Small intestine (tissue), 7 donors: Measurements from ENCODE around the gene BIN2. TPM values are rescaled to one million over a fixed set of nuclear protein-coding genes. Genes with fewer than 3 reads are reported as not detected.

Experiments used
- DNase-seq, 2 donors: peaks; one replicate each; pipeline versions ENCODE4 v3.0.0 to v3.0.0-alpha.2; 2013
- FAIRE-seq: peaks from 2 replicates; lab custom pipeline; 2012; peaks lifted over from hg19 to GRCh38; lab: Jason Lieb, UNC
- H3K27ac ChIP-seq, 3 donors: one replicate each; pipeline ENCODE4 v1.5.1; 2013; ENCODE audit warnings: low read length in 2 of 3, mild to moderate bottlenecking in 2 of 3, control low read depth in 1 of 3, inconsistent platforms in 1 of 3, low read depth in 1 of 3, moderate library complexity in 1 of 3
- H3K27me3 ChIP-seq, 3 donors: one replicate each; pipeline ENCODE4 v1.6.1; 2013; ENCODE audit warnings: low read length in 3 of 3, inconsistent platforms in 1 of 3; ENCODE audit not compliant: control insufficient read depth in 3 of 3, insufficient read depth in 3 of 3
- H3K36me3 ChIP-seq, 3 donors: one replicate each; pipeline ENCODE4 v1.6.1; 2013; ENCODE audit warnings: low read length in 3 of 3, inconsistent platforms in 1 of 3, low read depth in 1 of 3, mild to moderate bottlenecking in 1 of 3, moderate library complexity in 1 of 3; ENCODE audit not compliant: control insufficient read depth in 3 of 3, insufficient read depth in 2 of 3
- H3K4me1 ChIP-seq, 3 donors: one replicate each; pipeline ENCODE4 v1.6.1; 2013; ENCODE audit warnings: low read length in 2 of 3, inconsistent platforms in 1 of 3, low read depth in 1 of 3, mild to moderate bottlenecking in 1 of 3, moderate library complexity in 1 of 3; ENCODE audit not compliant: control insufficient read depth in 3 of 3, insufficient read depth in 2 of 3
- H3K4me3 ChIP-seq, 3 donors: one replicate each; pipeline ENCODE4 v1.5.1; 2013; ENCODE audit warnings: low read length in 3 of 3, control low read depth in 1 of 3, inconsistent platforms in 1 of 3, low read depth in 1 of 3, mild to moderate bottlenecking in 1 of 3, moderate library complexity in 1 of 3
- H3K9me3 ChIP-seq, 2 donors: one replicate each; pipeline ENCODE4 v1.6.1; 2013; ENCODE audit warnings: low read depth in 1 of 2, low read length in 1 of 2; ENCODE audit not compliant: control insufficient read depth in 2 of 2, insufficient read depth in 1 of 2
- WGBS, 3 donors: extraction: QIAGEN DNeasy Blood & Tissue Kit; methylation state at CpG; one replicate each; pipeline ENCODE4 v1.1.7; 2013; 5-methylcytosine and 5-hydroxymethylcytosine counted together
- polyA plus RNA-seq, 4 donors: library from polyadenylated mRNA; stranded (reverse) in 3 of 4; unstranded in 1 of 4; fragments of 200-250 nt in 3 of 4; fragments of 120-200 nt in 1 of 4; gene quantifications; one replicate each; pipeline versions ENCODE4 v1.2.1 to v1.2.3, GENCODE V29; 2013
- donor health status: healthy with polysubstance abuse.
- donor health status: control.
- donor health status: control.
- donor health status: Bipolar disorder and iron deficiency.
- donor health status: healthy.

Gene BIN2
- polyA plus RNA-seq, 4 donors = 1.6 to 6.1 (median 4.0) TPM

DNA sequence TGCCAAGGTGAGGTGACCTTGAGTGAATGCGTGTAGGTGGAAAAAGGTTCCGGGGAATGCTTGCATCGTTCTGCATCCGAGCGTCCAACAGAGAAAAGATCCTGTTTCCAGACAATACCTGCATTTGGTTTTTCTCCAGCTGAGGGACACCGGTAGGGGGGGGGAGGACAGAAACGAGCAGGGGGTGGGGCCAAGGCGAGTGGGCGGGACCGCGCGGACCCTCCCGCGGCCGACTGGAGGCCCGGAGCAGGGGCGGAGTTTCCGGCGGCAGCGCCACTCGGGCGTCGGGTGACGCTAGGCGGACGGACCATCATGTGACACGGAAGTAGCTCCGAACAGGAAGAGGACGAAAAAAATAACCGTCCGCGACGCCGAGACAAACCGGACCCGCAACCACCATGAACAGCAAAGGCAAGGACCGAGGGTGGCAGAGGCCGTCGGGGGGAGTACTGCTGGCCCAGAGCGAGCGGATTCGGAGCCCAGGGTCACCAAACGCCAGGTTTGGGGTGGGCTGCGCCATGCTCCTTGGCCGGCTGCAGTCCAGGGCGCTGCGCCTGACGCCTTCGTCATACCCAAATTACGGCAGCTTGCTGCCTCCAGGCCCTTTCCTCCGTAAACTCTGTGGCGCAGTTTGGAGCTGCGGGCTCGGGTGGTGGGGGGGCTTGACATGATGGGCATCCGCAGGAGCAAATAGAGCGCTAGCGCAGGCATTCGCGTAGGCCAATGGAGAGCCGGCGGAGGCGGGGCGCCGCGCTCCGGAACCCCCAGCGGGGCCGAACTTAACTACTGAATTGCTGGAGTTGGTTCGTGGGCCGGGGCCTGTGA is 85.3 kb downstream of the BIN2 start, which contains the start of gene DAZAP2:
Gene DAZAP2 (plus strand): TSS at position 317 of the 825 bp plus-strand sequence. CDS start 82 bp downstream, at position 399.
- Histone ChIP-seq H3K4me1 (peaks cover 0 to 11% (median 7%) of the 10 kb centered on the region in 3 donors), H3K36me3 (peaks cover 7 to 17% (median 16%) of the 10 kb centered on the region in 3 donors)

GRCh38 chr12:51238037-51238509 is 85.9 kb downstream of the BIN2 start:
- H3K4me1 ChIP-seq = peaks cover 0 to 11% (median 7%) of the 10 kb centered on the region in 3 donors
- FAIRE-seq = no peak
- H3K9me3 ChIP-seq = no peaks in the 10 kb centered on the region
- no peaks in the 10 kb centered on the region for H3K27me3 ChIP-seq
- H3K36me3 ChIP-seq = peaks cover 7 to 17% (median 16%) of the 10 kb centered on the region in 3 donors
- H3K27ac ChIP-seq = peak overlapping the region; percentile 18 to 84 (median 81)
- peak overlapping the region; percentile 67 to 99 (median 97) for H3K4me3 ChIP-seq
- DNase-seq = peak in 1 of 2 donors; percentile 51
- 3 to 10% (median 5%) methylated on average over 10 of the region's 10 CpGs for WGBS, 3 donors

More for the DNA sequence above, 85.3 kb downstream of the BIN2 start, which contains the start of gene DAZAP2:
- 0 to 1% (median 0%) methylated on average over 70 of the region's 70 CpGs for WGBS, 3 donors
- peak within 1 kb of the TSS; percentile 67 to 99 (median 97) for H3K4me3 ChIP-seq
- FAIRE-seq (no peak), DNase-seq (peak; percentile 96 to 98)
- no peaks in the 10 kb centered on the region for H3K27me3 ChIP-seq
- H3K27ac ChIP-seq = peak within 1 kb of the TSS; percentile 96 to 100 (median 100)
- H3K9me3 ChIP-seq = no peaks in the 10 kb centered on the region

DNA sequence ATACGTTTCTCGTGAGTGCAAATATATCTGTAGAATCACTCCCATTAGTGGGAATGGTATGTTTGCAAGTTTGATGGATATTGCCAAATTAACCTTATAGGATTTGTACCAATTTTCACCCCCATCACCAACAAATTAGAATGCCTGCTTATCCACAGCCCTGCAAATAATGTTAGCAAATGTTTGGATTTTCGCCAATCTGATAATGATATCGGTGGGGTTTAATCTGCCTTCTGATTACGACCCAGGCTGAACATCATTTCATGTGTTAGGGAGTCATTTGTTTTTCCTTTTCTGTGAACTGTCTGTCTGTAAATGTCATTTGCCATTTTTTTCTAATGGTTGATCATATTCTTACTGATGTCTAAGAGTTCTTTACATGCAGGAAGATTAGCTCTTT is 89.4 kb downstream of the BIN2 start:
- H3K27ac ChIP-seq = no peak overlapping the region
- 56 to 68% (median 62%) methylated on average over 5 of the region's 5 CpGs for WGBS, 3 donors
- FAIRE-seq = no peak
- H3K4me1 ChIP-seq = peaks cover 0 to 4% (median 2%) of the 10 kb centered on the region in 3 donors
- no peak for DNase-seq
- H3K9me3 ChIP-seq = no peaks in the 10 kb centered on the region
- no peaks in the 10 kb centered on the region for H3K36me3 ChIP-seq
- no peaks in the 10 kb centered on the region for H3K27me3 ChIP-seq
- H3K4me3 ChIP-seq = no peak overlapping the region

- DNase-seq = no peak
- Histone ChIP-seq H3K27me3 (no peaks in the 10 kb centered on the region), H3K4me1 (no peaks in the 10 kb centered on the region), H3K27ac (no peak overlapping the region), H3K9me3 (no peaks in the 10 kb centered on the region), H3K4me3 (no peak overlapping the region), H3K36me3 (no peaks in the 10 kb centered on the region)
- FAIRE-seq = no peak
Observed at GRCh38 chr12:51232642-51233041, 91.3 kb downstream of the BIN2 start.

Other genes with a start within 250 kb of the BIN2 start
- 10 to 100 TPM in 1 of 4 donors, 1 to 10 TPM in 3; 3.8 to 14.5 (median 8.1) TPM for gene CSRNP2, start 240.6 kb downstream of the BIN2 start, polyA plus RNA-seq
- gene TFCP2, start 151.0 kb downstream of the BIN2 start, polyA plus RNA-seq = 10 to 100 TPM in 2 of 4 donors, 1 to 10 TPM in 2; 8.6 to 31.1 (median 13.6) TPM
- 1 to 10 TPM in 3 of 4 donors, under 1 TPM in 1; 0.22 to 6.1 (median 3.5) TPM for gene POU6F1, start 106.1 kb downstream of the BIN2 start, polyA plus RNA-seq
- gene DAZAP2, start 85.3 kb downstream of the BIN2 start, polyA plus RNA-seq = 100 to 1,000 TPM; 325 to 498 (median 480) TPM
- gene SMAGP, start 53.8 kb downstream of the BIN2 start, polyA plus RNA-seq = 10 to 100 TPM; 22.2 to 48.7 (median 31.2) TPM
- under 1 TPM in 1 of 4 donors, not detected in 3; 0.09 TPM for gene CELA1, start 22.5 kb upstream of the BIN2 start, polyA plus RNA-seq
- gene GALNT6, start 67.2 kb upstream of the BIN2 start, polyA plus RNA-seq = 10 to 100 TPM in 3 of 4 donors, 1 to 10 TPM in 1; 8.4 to 45.2 (median 22.5) TPM
- 1 to 10 TPM in 3 of 4 donors, under 1 TPM in 1; 0.43 to 2.5 (median 1.7) TPM for gene SLC4A8, start 100.7 kb upstream of the BIN2 start, polyA plus RNA-seq